KG1 (cell line): ENCODE data around the gene DOK5.

ENCODE experiments used
- DNase-seq: peaks from one replicate; lab custom pipeline; 2025; lab: John Stamatoyannopoulos, UW

DOK5 gene

GRCh38 chr20:54698373-54698772 is 223.0 kb downstream of the DOK5 start:
- DNase-seq, result no peak
